A673 (cell line): ENCODE measurements around the gene FGGY. TPM values are rescaled to one million over a fixed set of nuclear protein-coding genes. Genes with fewer than 3 reads are reported as not detected.
"Not testable (repeated sequence)": the region's sequence is repeated elsewhere in the genome, so short reads cannot be mapped to it uniquely, and the experiment has no call there.

ENCODE experiments used
- BruUV-seq: library from RNA; stranded (reverse); fragments of 400-500 nt; replicated peaks from 2 replicates; lab custom pipeline; 2021; lab: Mats Ljungman, UMichigan
- CTCF ChIA-PET: fragments of 300-600 bp; sonication (Branson Sonifier 250); formaldehyde crosslinking; loops from one replicate; lab custom pipeline; 2022; ENCODE audit warnings: antibody characterized with exemption; lab: Charles Lee
- POLR2A ChIA-PET: fragments of 300-600 bp; sonication (Branson Sonifier 250); formaldehyde crosslinking; loops from one replicate; lab custom pipeline; 2022; ENCODE audit warnings: antibody characterized with exemption; ENCODE audit not compliant: low non-redundant PET; lab: Charles Lee
- DNase-seq: peaks from one replicate; pipeline ENCODE4 v3.0.0-alpha.2; 2015; ENCODE audit warnings: low spot score
- H3K27ac ChIP-seq: fragments of 200-600 bp; sonication (generic); 2 replicates; pipeline ENCODE4 v1.5.1; 2016; ENCODE audit warnings: mixed run types, low read depth, mild to moderate bottlenecking, mixed read lengths, antibody characterized with exemption, low read length; ENCODE audit not compliant: poor library complexity, severe bottlenecking
- H3K27me3 ChIP-seq: fragments of 200-600 bp; sonication (generic); replicated peaks from 2 replicates; pipeline ENCODE4 v1.6.1; 2017; ENCODE audit warnings: mixed run types, low read depth, mild to moderate bottlenecking, mixed read lengths, antibody characterized with exemption, low read length; ENCODE audit not compliant: insufficient read depth, poor library complexity
- H3K36me3 ChIP-seq: fragments of 200-600 bp; sonication (generic); 2 replicates; pipeline ENCODE4 v1.6.1; 2016; ENCODE audit warnings: mixed run types, mild to moderate bottlenecking, mixed read lengths, antibody characterized with exemption, low read length; ENCODE audit not compliant: insufficient read depth, poor library complexity, severe bottlenecking
- H3K4me1 ChIP-seq: fragments of 200-600 bp; sonication (generic); 2 replicates; pipeline ENCODE4 v1.6.1; 2017; ENCODE audit warnings: mixed run types, mild to moderate bottlenecking, mixed read lengths, antibody characterized with exemption, low read length; ENCODE audit not compliant: insufficient read depth, poor library complexity, severe bottlenecking
- H3K4me3 ChIP-seq: fragments of 200-600 bp; sonication (generic); 2 replicates; pipeline ENCODE4 v1.5.1; 2016; ENCODE audit warnings: low read depth, mixed run types, mild to moderate bottlenecking, mixed read lengths, low read length; ENCODE audit not compliant: poor library complexity, severe bottlenecking
- H3K9me3 ChIP-seq: fragments of 200-600 bp; sonication (generic); 2 replicates; pipeline ENCODE4 v1.6.1; 2016; ENCODE audit warnings: mixed run types, low read depth, mild to moderate bottlenecking, mixed read lengths, antibody characterized with exemption, low read length; ENCODE audit not compliant: poor library complexity, severe bottlenecking
- CTCF ChIP-seq: fragments of 300-800, 200-600 bp; sonication (generic); conservative IDR thresholded peaks from 2 replicates; pipeline ENCODE4 v1.5.1; 2017; ENCODE audit warnings: low read depth, mild to moderate bottlenecking, antibody characterized with exemption, low read length, moderate library complexity, mixed read lengths
- EZH2 ChIP-seq: fragments of 200-600 bp; sonication (generic); IDR thresholded peaks from 2 replicates; pipeline ENCODE4 v1.6.1; 2017; ENCODE audit warnings: borderline replicate concordance, low read depth, mild to moderate bottlenecking, mixed read lengths, antibody characterized with exemption, low read length; ENCODE audit not compliant: poor library complexity, severe bottlenecking
- intact Hi-C: fragments of 100-400 bp; cut with micrococcal nuclease; formaldehyde crosslinking; loops from one replicate; pipeline ENCODE4 v1.10.0; 2022; ENCODE audit not compliant: unreplicated experiment
- total RNA-seq: library from RNA; stranded (reverse); gene quantifications from 2 replicates; pipeline ENCODE4 v1.2.3, GENCODE V29; 2021

The FGGY gene
- total RNA-seq, 1 experiment from 2014 or later = 2.6 TPM

GRCh38 chr1:59353453-59353852 is 56.6 kb downstream of the FGGY start:
- Histone ChIP-seq H3K9me3 (no peaks in the 10 kb centered on the region), H3K4me3 (no peak overlapping the region), H3K36me3 (no peaks in the 10 kb centered on the region), H3K4me1 (no peaks in the 10 kb centered on the region), H3K27me3 (no peaks in the 10 kb centered on the region), H3K27ac (no peak overlapping the region)
- ChIA-PET POLR2A (no interaction called here), CTCF (no interaction called here)
- no peak for DNase-seq
- intact Hi-C loops = no loop called here
- no TSS peak for BruUV-seq
- TF ChIP-seq CTCF = no peak
- no peak for TF ChIP-seq EZH2

GRCh38 chr1:59354239-59354638 is 57.3 kb downstream of the FGGY start:
- H3K27ac ChIP-seq, BruUV-seq, H3K36me3 ChIP-seq, DNase-seq, CTCF ChIA-PET, POLR2A ChIA-PET, H3K27me3 ChIP-seq, H3K9me3 ChIP-seq, H3K4me1 ChIP-seq, intact Hi-C loops, H3K4me3 ChIP-seq: not testable (repeated sequence)

- Histone ChIP-seq H3K27me3 (no peaks in the 10 kb centered on the region), H3K4me3 (no peak overlapping the region), H3K27ac (no peak overlapping the region), H3K36me3 (no peaks in the 10 kb centered on the region), H3K4me1 (no peaks in the 10 kb centered on the region), H3K9me3 (no peaks in the 10 kb centered on the region)
- ChIA-PET CTCF (no interaction called here), POLR2A (no interaction called here)
- TF ChIP-seq EZH2 (no peak), CTCF (no peak)
- intact Hi-C loops = no loop called here
- no peak for DNase-seq
- BruUV-seq = no TSS peak
Measured at GRCh38 chr1:59354709-59355337, 57.9 kb downstream of the FGGY start.

GRCh38 chr1:59355361-59355760 is 58.5 kb downstream of the FGGY start:
- Histone ChIP-seq H3K4me3 (no peak overlapping the region), H3K27me3 (no peaks in the 10 kb centered on the region), H3K4me1 (no peaks in the 10 kb centered on the region), H3K27ac (no peak overlapping the region), H3K36me3 (no peaks in the 10 kb centered on the region), H3K9me3 (no peaks in the 10 kb centered on the region)
- ChIA-PET CTCF (no interaction called here), POLR2A (no interaction called here)
- intact Hi-C loops = no loop called here
- TF ChIP-seq CTCF = no peak
- TF ChIP-seq EZH2 = no peak
- BruUV-seq = no TSS peak
- no peak for DNase-seq
